ENCODE measurements around the gene DUS1L.

- TF ChIP-seq CTCF (IDR thresholded peaks at IDR 0.05; ENCODE audit: low read depth, low read length) = no peak
- TF ChIP-seq EZH2phosphoT487 (IDR thresholded peaks at IDR 0.05; ENCODE audit: low read depth) = no peak
Measured at GRCh38 chr17:82094931-82095776, 29.6 kb upstream of the DUS1L start.
